Liver (tissue), 9 donors: ENCODE data around the gene EDN1. TPM values are rescaled to one million over a fixed set of nuclear protein-coding genes. Genes with fewer than 3 reads are reported as not detected.

Source experiments
- DNase-seq: peaks from one replicate; pipeline ENCODE4 v3.0.0-alpha.2; 2017; ENCODE audit warnings: low spot score
- H3K27ac ChIP-seq, 2 donors: one replicate each; pipeline ENCODE4 v1.7.0; 2013; ENCODE audit warnings: inconsistent platforms in 2 of 2, low read length in 2 of 2, control low read depth in 1 of 2, low read depth in 1 of 2, mild to moderate bottlenecking in 1 of 2
- H3K27me3 ChIP-seq, 4 donors: one replicate each; pipeline versions ENCODE4 v1.6.1 to v1.7.0; 2013; ENCODE audit warnings: low read length in 3 of 4, inconsistent platforms in 1 of 4, mild to moderate bottlenecking in 1 of 4, moderate library complexity in 1 of 4; ENCODE audit not compliant: control insufficient read depth in 4 of 4, insufficient read depth in 4 of 4
- H3K36me3 ChIP-seq, 4 donors: one replicate each; pipeline versions ENCODE4 v1.6.1 to v1.7.0; 2013; ENCODE audit warnings: low read length in 3 of 4, mild to moderate bottlenecking in 3 of 4, low read depth in 1 of 4, moderate library complexity in 1 of 4; ENCODE audit not compliant: control insufficient read depth in 4 of 4, insufficient read depth in 3 of 4
- H3K4me1 ChIP-seq, 4 donors: one replicate each; pipeline versions ENCODE4 v1.6.1 to v1.7.0; 2013; ENCODE audit warnings: low read length in 3 of 4, mild to moderate bottlenecking in 3 of 4, moderate library complexity in 1 of 4; ENCODE audit not compliant: control insufficient read depth in 4 of 4, insufficient read depth in 4 of 4
- H3K4me3 ChIP-seq, 3 donors: one replicate each; pipeline versions ENCODE4 v1.6.1 to v1.7.0; 2013; ENCODE audit warnings: low read length in 3 of 3, control low read depth in 1 of 3, low read depth in 1 of 3, mild to moderate bottlenecking in 1 of 3
- H3K9ac ChIP-seq, 2 donors: one replicate each; pipeline ENCODE4 v1.7.0; 2013; ENCODE audit warnings: low read length in 2 of 2, mild to moderate bottlenecking in 2 of 2, moderate library complexity in 2 of 2, control low read depth in 1 of 2, low read depth in 1 of 2
- H3K9me3 ChIP-seq, 4 donors: one replicate each; pipeline versions ENCODE4 v1.6.1 to v1.7.0; 2013; ENCODE audit warnings: low read length in 3 of 4; ENCODE audit not compliant: control insufficient read depth in 4 of 4
- ATF3 ChIP-seq: IDR thresholded peaks from 2 replicates; pipeline ENCODE4 v1.6.1; 2016; ENCODE audit warnings: antibody characterized with exemption
- CTCF ChIP-seq: fragments of 150-350 bp; IDR thresholded peaks from 2 replicates; pipeline ENCODE4 v1.5.1; 2017; ENCODE audit warnings: improper control_type of control experiment, low read depth, low read length; ENCODE audit not compliant: missing input control
- EGR1 ChIP-seq, 2 donors: IDR thresholded peaks; 2 replicates each; pipeline ENCODE4 v1.6.1; 2016 to 2018; ENCODE audit warnings: antibody characterized with exemption in 2 of 2, low read depth in 2 of 2
- FOXA1 ChIP-seq: IDR thresholded peaks from 2 replicates; pipeline ENCODE4 v1.6.1; 2016; ENCODE audit warnings: antibody characterized with exemption
- FOXA2 ChIP-seq: IDR thresholded peaks from 2 replicates; pipeline ENCODE4 v1.6.1; 2016; ENCODE audit warnings: antibody characterized with exemption
- NR2F2 ChIP-seq: IDR thresholded peaks from 2 replicates; pipeline ENCODE4 v1.6.1; 2016; ENCODE audit warnings: antibody characterized with exemption
- REST ChIP-seq: IDR thresholded peaks from 2 replicates; pipeline ENCODE4 v1.6.1; 2016; ENCODE audit warnings: antibody characterized with exemption, mild to moderate bottlenecking
- RXRA ChIP-seq, 2 donors: IDR thresholded peaks; 2 replicates each; pipeline ENCODE4 v1.6.1; 2017 to 2018; ENCODE audit warnings: antibody characterized with exemption in 2 of 2, mild to moderate bottlenecking in 1 of 2
- TAF1 ChIP-seq: conservative IDR thresholded peaks from 2 replicates; pipeline ENCODE4 v1.6.1; 2016; ENCODE audit warnings: antibody characterized with exemption, mild to moderate bottlenecking
- YY1 ChIP-seq: IDR thresholded peaks from 2 replicates; pipeline ENCODE4 v1.6.1; 2016; ENCODE audit warnings: antibody characterized with exemption, mild to moderate bottlenecking
- WGBS: extraction: QIAGEN DNeasy Blood & Tissue Kit; methylation state at CpG from one replicate; pipeline ENCODE4 v1.1.7; 2013; 5-methylcytosine and 5-hydroxymethylcytosine counted together
- polyA plus RNA-seq, 2 donors: library from polyadenylated mRNA; stranded (reverse) in 1 of 2; unstranded in 1 of 2; fragments of 200-250 nt in 1 of 2; fragments of >200 nt in 1 of 2; fragmentation: Nextera tagmentation in 1 of 2; extraction: Ambion mirVana in 1 of 2; gene quantifications; one replicate each; pipeline versions ENCODE4 v1.2.1 to v1.2.3, GENCODE V29; 2013 to 2015
- total RNA-seq, 2 donors: library from RNA; depleted of rRNA; stranded (reverse); fragments of >200 nt; gene quantifications; one replicate each; pipeline ENCODE4 v1.2.3, GENCODE V29; 2014
- donor health status: healthy.
- donor health status: healthy.
- donor health status: healthy.
- donor health status: healthy.
- donor health status: healthy.

The EDN1 gene
- total and polyA plus RNA-seq, 4 donors = 0.70 to 1.2 (median 1.0) TPM

- 75% methylated on average over 8 of the region's 8 CpGs for WGBS
- Histone ChIP-seq H3K27ac (no peak overlapping the region), H3K27me3 (no peaks in the 10 kb centered on the region), H3K9ac (no peak overlapping the region), H3K9me3 (peaks cover 0 to 3% (median under 1%) of the 10 kb centered on the region in 4 donors), H3K36me3 (no peaks in the 10 kb centered on the region), H3K4me1 (no peaks in the 10 kb centered on the region), H3K4me3 (no peak overlapping the region)
- DNase-seq = no peak
- TF ChIP-seq TAF1 = no peak
- TF ChIP-seq YY1 = no peak
- no peak for TF ChIP-seq CTCF
- TF ChIP-seq EGR1 (IDR thresholded peaks at IDR 0.05; ENCODE audit: low read depth in 2 of 2) = no peak
- TF ChIP-seq FOXA2 = no peak
- no peak for TF ChIP-seq NR2F2
- TF ChIP-seq ATF3 = no peak
- TF ChIP-seq REST = no peak
Observed at GRCh38 chr6:12313992-12314589, 23.9 kb downstream of the EDN1 start.

GRCh38 chr6:12314751-12315150, 24.6 kb downstream of the EDN1 start:
- DNase-seq = no peak
- H3K36me3 ChIP-seq = no peaks in the 10 kb centered on the region
- WGBS = 86% methylated on average over 5 of the region's 5 CpGs
- no peak overlapping the region for H3K9ac ChIP-seq
- TF ChIP-seq YY1 (no peak), RXRA (IDR thresholded peaks at IDR 0.05) (no peak)
- no peaks in the 10 kb centered on the region for H3K4me1 ChIP-seq
- no peak overlapping the region for H3K4me3 ChIP-seq
- peaks cover 0 to 3% (median under 1%) of the 10 kb centered on the region in 4 donors for H3K9me3 ChIP-seq
- no peak overlapping the region for H3K27ac ChIP-seq
- no peaks in the 10 kb centered on the region for H3K27me3 ChIP-seq

- no peaks in the 10 kb centered on the region for H3K36me3 ChIP-seq
- peaks cover 0 to 3% (median under 1%) of the 10 kb centered on the region in 4 donors for H3K9me3 ChIP-seq
- no peak overlapping the region for H3K9ac ChIP-seq
- H3K27ac ChIP-seq = no peak overlapping the region
- no peaks in the 10 kb centered on the region for H3K4me1 ChIP-seq
- TF ChIP-seq FOXA1 = no peak
- DNase-seq = no peak
- no peak overlapping the region for H3K4me3 ChIP-seq
- 93% methylated on average over 5 of the region's 5 CpGs for WGBS
- no peaks in the 10 kb centered on the region for H3K27me3 ChIP-seq
Observed at GRCh38 chr6:12315292-12316081, 25.3 kb downstream of the EDN1 start.
